ENCODE measurements around the gene GOLPH3.
"Not testable (repeated sequence)": the region's sequence is repeated elsewhere in the genome, so short reads cannot be mapped to it uniquely, and the experiment has no call there.

Gene GOLPH3

GRCh38 chr5:32174011-32174870 lies at the start of gene GOLPH3:
Gene GOLPH3, minus strand, starts transcription at chr5:32174319. Its CDS starts 285 bp downstream, at chr5:32174034.
- peak; percentile 77 for DNase-seq (ENCODE audit: low read depth)

GRCh38 chr5:32222723-32223470 lies 48.8 kb upstream of the GOLPH3 start:
- no peak for DNase-seq (ENCODE audit: low read depth)

- peak; percentile 50 for DNase-seq (ENCODE audit: low read depth)
Measured at GRCh38 chr5:32217886-32218396, 43.8 kb upstream of the GOLPH3 start.

- not testable (repeated sequence) for DNase-seq (ENCODE audit: low read depth)
Measured at GRCh38 chr5:32214344-32214743, 40.2 kb upstream of the GOLPH3 start.

- no peak for DNase-seq (ENCODE audit: low read depth)
Measured at GRCh38 chr5:32210151-32210550, 36.0 kb upstream of the GOLPH3 start.

- not testable (repeated sequence) for DNase-seq (ENCODE audit: low read depth)
Measured at GRCh38 chr5:32208837-32209236, 34.7 kb upstream of the GOLPH3 start.

GRCh38 chr5:32207355-32207634 lies 33.2 kb upstream of the GOLPH3 start:
- no peak for DNase-seq (ENCODE audit: low read depth)

GRCh38 chr5:32206509-32207354 lies 32.6 kb upstream of the GOLPH3 start:
- no peak for DNase-seq (ENCODE audit: low read depth)

GRCh38 chr5:32206053-32206452 lies 31.9 kb upstream of the GOLPH3 start:
- DNase-seq (ENCODE audit: low read depth): no peak

- DNase-seq (ENCODE audit: low read depth): peak; percentile 44
Measured at GRCh38 chr5:32202394-32202793, 28.3 kb upstream of the GOLPH3 start.

GRCh38 chr5:32201122-32201753 lies 27.1 kb upstream of the GOLPH3 start:
- DNase-seq (ENCODE audit: low read depth): peak; percentile 85

- no peak for DNase-seq (ENCODE audit: low read depth)
Measured at GRCh38 chr5:32197032-32197431, 22.9 kb upstream of the GOLPH3 start.

GRCh38 chr5:32195265-32195664 lies 21.1 kb upstream of the GOLPH3 start:
- DNase-seq (ENCODE audit: low read depth): no peak

- peak; percentile 31 for DNase-seq (ENCODE audit: low read depth)
Measured at GRCh38 chr5:32193591-32193990, 19.5 kb upstream of the GOLPH3 start.

- DNase-seq (ENCODE audit: low read depth): no peak
Measured at GRCh38 chr5:32190095-32190494, 16.0 kb upstream of the GOLPH3 start.

GRCh38 chr5:32187675-32188074 lies 13.6 kb upstream of the GOLPH3 start:
- no peak for DNase-seq (ENCODE audit: low read depth)

GRCh38 chr5:32182463-32183063 lies 8.4 kb upstream of the GOLPH3 start:
- DNase-seq (ENCODE audit: low read depth): no peak

- peak; percentile 60 for DNase-seq (ENCODE audit: low read depth)
Measured at GRCh38 chr5:32173267-32174010, 680 bp downstream of the GOLPH3 start.

- DNase-seq (ENCODE audit: low read depth): no peak
Measured at GRCh38 chr5:32172923-32173266, 1.2 kb downstream of the GOLPH3 start.

- DNase-seq (ENCODE audit: low read depth): not testable (repeated sequence)
Measured at GRCh38 chr5:32172186-32172911, 1.8 kb downstream of the GOLPH3 start.

Measured in amniotic epithelial cell (primary cell).